GM23338 (cell line): ENCODE results near the gene ATP1A4. TPM values are rescaled to one million over a fixed set of nuclear protein-coding genes. Genes with fewer than 3 reads are reported as not detected.

Experiments used
- ATAC-seq: fragments of 200-7000 bp; cut with Tn5 transposase; 3 replicates; pipeline ENCODE4 v1.9.1; 2020
- DNase-seq: peaks from one replicate; pipeline ENCODE4 v3.0.0-alpha.2; 2015; ENCODE audit warnings: low spot score
- H2AFZ ChIP-seq: fragments of 200-600 bp; sonication (generic); 2 replicates; pipeline ENCODE4 v1.8.0; 2016; ENCODE audit warnings: antibody characterized with exemption, mild to moderate bottlenecking, moderate library complexity
- H3F3A ChIP-seq: fragments of 200-600 bp; sonication (generic); replicated peaks from 2 replicates; pipeline ENCODE4 v1.8.0; 2017; ENCODE audit warnings: antibody characterized with exemption, mixed run types, low read depth
- H3K27ac ChIP-seq: fragments of 200-600 bp; sonication (generic); 2 replicates; pipeline ENCODE4 v1.6.1; 2016; ENCODE audit warnings: low read depth
- H3K27me3 ChIP-seq: fragments of 200-600 bp; sonication (generic); 2 replicates; pipeline ENCODE4 v1.8.0; 2016; ENCODE audit warnings: mild to moderate bottlenecking, mixed run types, moderate library complexity; ENCODE audit not compliant: insufficient read depth
- H3K36me3 ChIP-seq: fragments of 200-600 bp; sonication (generic); 2 replicates; pipeline ENCODE4 v1.8.0; 2016; ENCODE audit warnings: mild to moderate bottlenecking; ENCODE audit not compliant: insufficient read depth
- H3K4me1 ChIP-seq: fragments of 200-600 bp; sonication (generic); 2 replicates; pipeline ENCODE4 v1.8.0; 2016; ENCODE audit warnings: mild to moderate bottlenecking, moderate library complexity; ENCODE audit not compliant: insufficient read depth
- H3K4me2 ChIP-seq: fragments of 200-600 bp; sonication (generic); 2 replicates; pipeline ENCODE4 v1.7.1; 2017; ENCODE audit warnings: mixed run types
- H3K4me3 ChIP-seq: fragments of 200-600 bp; sonication (generic); 2 replicates; pipeline ENCODE4 v1.6.1; 2016; ENCODE audit warnings: mixed run types
- H3K79me2 ChIP-seq: fragments of 200-600 bp; sonication (generic); replicated peaks from 2 replicates; pipeline ENCODE4 v1.8.0; 2017; ENCODE audit warnings: mild to moderate bottlenecking; ENCODE audit not compliant: insufficient read depth
- H3K9me2 ChIP-seq: fragments of 200-600 bp; sonication (generic); 2 replicates; pipeline ENCODE4 v1.8.0; 2017; ENCODE audit not compliant: insufficient read depth
- H4K20me1 ChIP-seq: fragments of 200-600 bp; sonication (generic); replicated peaks from 2 replicates; pipeline ENCODE4 v1.8.0; 2017; ENCODE audit warnings: mild to moderate bottlenecking; ENCODE audit not compliant: insufficient read depth
- H3K27ac Mint-ChIP-seq: 2 replicates; pipeline ENCODE4 v1.8.0; 2020; ENCODE audit warnings: inconsistent platforms, mild to moderate bottlenecking, moderate library complexity, mixed read lengths
- H3K27me3 Mint-ChIP-seq: 3 replicates; pipeline ENCODE4 v1.8.0; 2022; ENCODE audit warnings: low read depth, mild to moderate bottlenecking, moderate library complexity, mixed read lengths, inconsistent platforms; ENCODE audit not compliant: insufficient read depth, poor library complexity
- H3K36me3 Mint-ChIP-seq: 3 replicates; pipeline ENCODE4 v1.8.0; 2021; ENCODE audit warnings: low read depth, mild to moderate bottlenecking, inconsistent platforms, moderate library complexity, mixed read lengths
- H3K4me1 Mint-ChIP-seq: 3 replicates; pipeline ENCODE4 v1.8.0; 2020; ENCODE audit warnings: mild to moderate bottlenecking, inconsistent platforms, mixed read lengths
- H3K4me3 Mint-ChIP-seq: 3 replicates; pipeline ENCODE4 v1.8.0; 2021; ENCODE audit warnings: moderate library complexity, mild to moderate bottlenecking, inconsistent platforms, mixed read lengths
- H3K9me3 Mint-ChIP-seq: 3 replicates; pipeline ENCODE4 v1.8.0; 2020; ENCODE audit warnings: moderate library complexity, mild to moderate bottlenecking, inconsistent platforms, mixed read lengths
- CREB1 ChIP-seq: fragments of 250-450 bp; sonication (Bioruptor Pico); IDR thresholded peaks from 2 replicates; pipeline ENCODE4 v1.5.0; 2020; ENCODE audit warnings: low read depth, mild to moderate bottlenecking, moderate library complexity
- CTCF ChIP-seq, 2 experiments: fragments of 200-600 bp in 1 of 2; sonication (generic) in 1 of 2; conservative IDR thresholded peaks; 2 replicates each; pipeline versions ENCODE4 v1.5.1 to v1.6.1; 2016 to 2017; ENCODE audit warnings: antibody characterized with exemption in 2 of 2, low read depth in 2 of 2, mild to moderate bottlenecking in 2 of 2, moderate library complexity in 1 of 2
- ETS1 ChIP-seq: IDR thresholded peaks from 2 replicates; pipeline ENCODE4 v1.6.1; 2016; ENCODE audit warnings: antibody characterized with exemption
- EZH2 ChIP-seq: fragments of 200-600 bp; sonication (generic); IDR thresholded peaks from one replicate; pipeline ENCODE4 v1.8.0; 2017; ENCODE audit warnings: antibody characterized with exemption, mild to moderate bottlenecking, low read depth; ENCODE audit not compliant: unreplicated experiment
- EZH2phosphoT487 ChIP-seq: fragments of 200-600 bp; sonication (generic); IDR thresholded peaks from one replicate; pipeline ENCODE4 v1.8.1; 2018; ENCODE audit warnings: antibody characterized with exemption; ENCODE audit not compliant: unreplicated experiment
- JUNB ChIP-seq: IDR thresholded peaks from one replicate; pipeline ENCODE4 v1.6.1; 2016; ENCODE audit warnings: antibody characterized with exemption; ENCODE audit not compliant: unreplicated experiment
- NANOG ChIP-seq: IDR thresholded peaks from 2 replicates; pipeline ENCODE4 v1.6.1; 2016; ENCODE audit warnings: antibody characterized with exemption, borderline replicate concordance
- POLR2AphosphoS5 ChIP-seq: IDR thresholded peaks from 2 replicates; pipeline ENCODE4 v1.6.1; 2016; ENCODE audit warnings: antibody characterized with exemption, low read depth
- REST ChIP-seq: IDR thresholded peaks from one replicate; pipeline ENCODE4 v1.6.1; 2018; ENCODE audit warnings: antibody characterized with exemption; ENCODE audit not compliant: unreplicated experiment
- STAT1 ChIP-seq: IDR thresholded peaks from one replicate; pipeline ENCODE4 v1.6.1; 2016; ENCODE audit warnings: antibody characterized with exemption; ENCODE audit not compliant: unreplicated experiment
- ZNF114 ChIP-seq: fragments of 250-450 bp; sonication (Bioruptor Pico); IDR thresholded peaks from 2 replicates; pipeline ENCODE4 v1.5.0; 2020; ENCODE audit warnings: mild to moderate bottlenecking, moderate library complexity
- ZNF331 ChIP-seq: fragments of 250-450 bp; sonication (Bioruptor Pico); IDR thresholded peaks from 2 replicates; pipeline ENCODE4 v1.5.0; 2020; ENCODE audit warnings: low read depth, mild to moderate bottlenecking, moderate library complexity
- ZNF462 ChIP-seq: fragments of 250-450 bp; sonication (Bioruptor Pico); IDR thresholded peaks from 2 replicates; pipeline ENCODE4 v1.5.0; 2020; ENCODE audit warnings: mild to moderate bottlenecking, moderate library complexity
- polyA plus RNA-seq: library from polyadenylated mRNA; unstranded; fragments of >200 nt; fragmentation: Nextera tagmentation; extraction: Ambion mirVana; gene quantifications from 2 replicates; pipeline ENCODE4 v1.2.1, GENCODE V29; 2016
- total RNA-seq: library from RNA; depleted of rRNA; stranded (reverse); fragments of >200 nt; shearing (Covaris generic); gene quantifications from 2 replicates; pipeline ENCODE4 v1.2.3, GENCODE V29; 2014

ATP1A4 gene
- total and polyA plus RNA-seq, 2 experiments from 2014 or later: 0.27 to 0.63 TPM

- Histone ChIP-seq H3K4me1 (peaks cover 45% of the 10 kb centered on the region), H3K4me2 (no peak overlapping the region), H3K79me2 (peaks cover 31% of the 10 kb centered on the region), H3F3A (peaks cover 17% of the 10 kb centered on the region), H3K27me3 (no peaks in the 10 kb centered on the region), H2AFZ (no peak overlapping the region), H3K36me3 (peaks cover 35% of the 10 kb centered on the region), H3K27ac (no peak overlapping the region), H3K9me2 (no peaks in the 10 kb centered on the region), H4K20me1 (peaks cover 22% of the 10 kb centered on the region), H3K4me3 (no peak overlapping the region)
- no peak overlapping the region for H3K4me3 Mint-ChIP-seq
- peaks cover 54% of the 10 kb centered on the region for H3K4me1 Mint-ChIP-seq
- H3K27ac Mint-ChIP-seq: peak overlapping the region; percentile 45; the same call in 1 of the 2 replicates
- peaks cover 18% of the 10 kb centered on the region for H3K27me3 Mint-ChIP-seq
- no peaks in the 10 kb centered on the region for H3K9me3 Mint-ChIP-seq
- TF ChIP-seq ZNF331: no peak
- TF ChIP-seq EZH2: no peak
- no peak for TF ChIP-seq POLR2AphosphoS5
- TF ChIP-seq ETS1: no peak
- no peak for TF ChIP-seq JUNB
- no peak for TF ChIP-seq NANOG
- no peak for TF ChIP-seq EZH2phosphoT487
- TF ChIP-seq REST: no peak
- TF ChIP-seq CTCF (conservative IDR thresholded peaks at IDR 0.05; ENCODE audit: low read depth in 2 of 2): no peak
- no peak for TF ChIP-seq ZNF462 (CRISPR knock-in tag)
- no peak for TF ChIP-seq STAT1
- TF ChIP-seq CREB1: no peak
- TF ChIP-seq ZNF114 (CRISPR knock-in tag): no peak
- DNase-seq (peak; percentile 76), ATAC-seq (peak; percentile 7; the same call in 2 of the 3 replicates)
- H3K36me3 Mint-ChIP-seq: peaks cover 74% of the 10 kb centered on the region
Measured at GRCh38 chr1:160211046-160211790, 59.8 kb downstream of the ATP1A4 start.
